OCI-LY7 (cell line): ENCODE results near the gene BLNK. TPM values are rescaled to one million over a fixed set of nuclear protein-coding genes. Genes with fewer than 3 reads are reported as not detected.

Source experiments
- BruUV-seq: library from RNA; stranded (reverse); fragments of 400-500 nt; replicated peaks from 2 replicates; lab custom pipeline; 2021; lab: Mats Ljungman, UMichigan
- CTCF ChIA-PET: fragments of 300-600 bp; sonication (Branson Sonifier 250); formaldehyde crosslinking; loops from one replicate; lab custom pipeline; 2022; ENCODE audit warnings: antibody characterized with exemption; ENCODE audit not compliant: unreplicated experiment; lab: Charles Lee
- POLR2A ChIA-PET: fragments of 300-600 bp; sonication (Branson Sonifier 250); formaldehyde crosslinking; loops from one replicate; lab custom pipeline; 2022; ENCODE audit warnings: antibody characterized with exemption; lab: Charles Lee
- DNase-seq: peaks from one replicate; pipeline ENCODE4 v3.0.0-alpha.2; 2015; ENCODE audit warnings: low spot score
- H2AFZ ChIP-seq: fragments of 200-600 bp; sonication (generic), shearing (Covaris generic); 2 replicates; pipeline ENCODE4 v1.6.1; 2014; ENCODE audit warnings: mild to moderate bottlenecking, antibody characterized with exemption, low read length, moderate library complexity
- H3K27ac ChIP-seq: fragments of 200-600 bp; sonication (generic); 2 replicates; pipeline ENCODE4 v1.5.1; 2014; ENCODE audit warnings: mixed run types, low read depth, mild to moderate bottlenecking, moderate library complexity, low read length, inconsistent platforms; ENCODE audit not compliant: poor library complexity, severe bottlenecking
- H3K36me3 ChIP-seq: fragments of 200-600 bp; sonication (generic); 2 replicates; pipeline ENCODE4 v1.6.1; 2014; ENCODE audit warnings: mild to moderate bottlenecking, antibody characterized with exemption, low read length, moderate library complexity, mixed read lengths; ENCODE audit not compliant: insufficient read depth
- H3K4me1 ChIP-seq: fragments of 200-600 bp; sonication (generic); 2 replicates; pipeline ENCODE4 v1.5.1; 2014; ENCODE audit warnings: mild to moderate bottlenecking, low read length; ENCODE audit not compliant: insufficient read depth, poor library complexity, severe bottlenecking
- H3K4me2 ChIP-seq: fragments of 200-600 bp; sonication (generic); 2 replicates; pipeline ENCODE4 v1.6.1; 2014; ENCODE audit warnings: mild to moderate bottlenecking, low read length
- H3K4me3 ChIP-seq: fragments of 200-600 bp; sonication (generic); 2 replicates; pipeline ENCODE4 v1.5.1; 2014; ENCODE audit warnings: mild to moderate bottlenecking, low read depth, low read length; ENCODE audit not compliant: poor library complexity, severe bottlenecking
- H3K79me2 ChIP-seq: fragments of 200-600 bp; sonication (generic); 2 replicates; pipeline ENCODE4 v1.6.1; 2016; ENCODE audit warnings: low read depth, mild to moderate bottlenecking, low read length, moderate library complexity, mixed read lengths; ENCODE audit not compliant: insufficient read depth
- H3K9me2 ChIP-seq: fragments of 200-600 bp; sonication (generic); 2 replicates; pipeline ENCODE4 v1.6.1; 2016; ENCODE audit warnings: mild to moderate bottlenecking, low read length, mixed read lengths; ENCODE audit not compliant: insufficient read depth
- H3K9me3 ChIP-seq: fragments of 200-600 bp; sonication (generic); 2 replicates; pipeline ENCODE4 v1.6.1; 2014; ENCODE audit warnings: mild to moderate bottlenecking, mixed run types, low read length, mixed read lengths
- H4K20me1 ChIP-seq: fragments of 200-600 bp; sonication (generic); 2 replicates; pipeline ENCODE4 v1.6.1; 2014; ENCODE audit warnings: mild to moderate bottlenecking, antibody characterized with exemption, low read length, moderate library complexity, mixed read lengths; ENCODE audit not compliant: insufficient read depth
- CTCF ChIP-seq: fragments of 200-600 bp; sonication (generic); conservative IDR thresholded peaks from 2 replicates; pipeline ENCODE4 v1.5.1; 2014; ENCODE audit warnings: mild to moderate bottlenecking, antibody characterized with exemption, low read length, moderate library complexity, mixed read lengths
- EZH2phosphoT487 ChIP-seq: fragments of 200-600 bp; sonication (generic); IDR thresholded peaks from 2 replicates; pipeline ENCODE4 v1.6.1; 2018; ENCODE audit warnings: low read depth, borderline replicate concordance, mild to moderate bottlenecking, mixed run types, antibody characterized with exemption, low read length, moderate library complexity, mixed read lengths
- intact Hi-C: fragments of 100-400 bp; cut with micrococcal nuclease; formaldehyde crosslinking; loops from one replicate; pipeline ENCODE4 v1.10.0; 2022; ENCODE audit not compliant: unreplicated experiment
- total RNA-seq, 2 experiments: library from RNA; depleted of rRNA in 1 of 2; stranded (reverse); fragments of >200 nt in 1 of 2; shearing (Covaris generic) in 1 of 2; gene quantifications; 2 replicates each; pipeline ENCODE4 v1.2.3, GENCODE V29; 2014 to 2022

Gene BLNK
- total RNA-seq, 2 experiments from 2014 or later = 113 to 201 TPM

GRCh38 chr10:96228408-96228994, 42.9 kb downstream of the BLNK start:
- H3K4me2 ChIP-seq = no peak overlapping the region
- TF ChIP-seq EZH2phosphoT487 (no peak), CTCF (no peak)
- no peaks in the 10 kb centered on the region for H4K20me1 ChIP-seq
- peaks cover 98% of the 10 kb centered on the region for H3K36me3 ChIP-seq
- peaks cover 14% of the 10 kb centered on the region; the same call in 1 of the 2 replicates for H3K79me2 ChIP-seq
- H3K9me3 ChIP-seq = no peaks in the 10 kb centered on the region
- H3K4me1 ChIP-seq = peaks cover 25% of the 10 kb centered on the region
- ChIA-PET CTCF (interaction anchor here (0.7 to 3.1 kb wide), 2 partner anchors 64 to 213 kb away, joined by 3 to 104 read pairs; no protein-coding TSS in a partner anchor), POLR2A (interaction anchor here (0.7 to 4.9 kb wide), 4 partner anchors 43 to 76 kb away, joined by 5 to 80 read pairs (median 20); partner anchors contain the start of genes BLNK and DNTT)
- intact Hi-C loops = loop anchor here (5.0 kb wide), 1 partner anchor 196 kb away; no protein-coding TSS in a partner anchor
- H3K9me2 ChIP-seq = no peaks in the 10 kb centered on the region
- no peak for DNase-seq
- BruUV-seq = TSS peak; percentile 41
- no peak overlapping the region for H3K27ac ChIP-seq
- no peak overlapping the region for H3K4me3 ChIP-seq
- H2AFZ ChIP-seq = no peak overlapping the region

GRCh38 chr10:96227206-96227605, 44.2 kb downstream of the BLNK start:
- Histone ChIP-seq H3K4me3 (no peak overlapping the region), H3K79me2 (peaks cover 12% of the 10 kb centered on the region; the same call in 1 of the 2 replicates), H3K4me2 (no peak overlapping the region), H3K4me1 (peaks cover 38% of the 10 kb centered on the region), H2AFZ (no peak overlapping the region), H3K9me3 (no peaks in the 10 kb centered on the region), H3K36me3 (peaks cover 98% of the 10 kb centered on the region), H3K27ac (no peak overlapping the region), H3K9me2 (no peaks in the 10 kb centered on the region), H4K20me1 (no peaks in the 10 kb centered on the region)
- ChIA-PET CTCF (no interaction called here), POLR2A (interaction anchor here (4.9 kb wide), 1 partner anchor 44 kb away, joined by 35 read pairs; the partner anchor contains the start of gene BLNK)
- no peak for DNase-seq
- intact Hi-C loops = loop anchor here (5.0 kb wide), 1 partner anchor 195 kb away; no protein-coding TSS in a partner anchor
- no TSS peak for BruUV-seq
- TF ChIP-seq EZH2phosphoT487 (no peak), CTCF (no peak)

GRCh38 chr10:96225119-96225518, 46.2 kb downstream of the BLNK start:
- no peak for TF ChIP-seq CTCF
- TF ChIP-seq EZH2phosphoT487 = no peak
- intact Hi-C loops = loop anchor here (5.0 kb wide), 1 partner anchor 193 kb away; no protein-coding TSS in a partner anchor
- Histone ChIP-seq H2AFZ (no peak overlapping the region), H4K20me1 (no peaks in the 10 kb centered on the region), H3K9me3 (no peaks in the 10 kb centered on the region), H3K36me3 (peaks cover 99% of the 10 kb centered on the region), H3K4me3 (no peak overlapping the region), H3K9me2 (no peaks in the 10 kb centered on the region), H3K4me2 (no peak overlapping the region), H3K79me2 (peaks cover 11% of the 10 kb centered on the region; the same call in 1 of the 2 replicates), H3K4me1 (peaks cover 28% of the 10 kb centered on the region), H3K27ac (no peak overlapping the region)
- no peak for DNase-seq
- CTCF ChIA-PET = no interaction called here
- POLR2A ChIA-PET = interaction anchor here (0.6 to 1.3 kb wide), 2 partner anchors 42 to 177 kb away, joined by 3 read pairs; no protein-coding TSS in a partner anchor
- BruUV-seq = no TSS peak
